HFFc6 (cell line): ENCODE data around the gene SVIL. TPM values are rescaled to one million over a fixed set of nuclear protein-coding genes. Genes with fewer than 3 reads are reported as not detected.

Source experiments
- DNase-seq: peaks from one replicate; pipeline ENCODE4 v3.0.0-alpha.2; 2018
- H3K27ac Mint-ChIP-seq: 2 replicates; pipeline ENCODE4 v1.8.0; 2020; ENCODE audit warnings: mild to moderate bottlenecking, mixed read lengths
- H3K27me3 Mint-ChIP-seq: 2 replicates; pipeline ENCODE4 v1.8.0; 2021; ENCODE audit warnings: mild to moderate bottlenecking, moderate library complexity, mixed read lengths; ENCODE audit not compliant: insufficient read depth
- H3K36me3 Mint-ChIP-seq: 2 replicates; pipeline ENCODE4 v1.8.0; 2021; ENCODE audit warnings: low read depth, mixed read lengths
- H3K4me1 Mint-ChIP-seq: 2 replicates; pipeline ENCODE4 v1.8.0; 2020; ENCODE audit warnings: low read depth, mixed read lengths
- H3K4me3 Mint-ChIP-seq: 2 replicates; pipeline ENCODE4 v1.8.0; 2020; ENCODE audit warnings: mild to moderate bottlenecking, moderate library complexity, mixed read lengths
- H3K9me3 Mint-ChIP-seq: 2 replicates; pipeline ENCODE4 v1.8.0; 2020; ENCODE audit warnings: mild to moderate bottlenecking, mixed read lengths
- CTCF ChIP-seq: fragments of 200-600 bp; sonication (generic); IDR thresholded peaks from 2 replicates; pipeline ENCODE4 v1.5.0; 2021; ENCODE audit warnings: antibody characterized with exemption, mild to moderate bottlenecking
- total RNA-seq, 6 experiments: library from RNA; stranded (reverse); fragmentation: NEBNext Ultra II Directional; extraction: Animal tissue kit (Norgen Biotek cat#: 25700); gene quantifications; 2 replicates in 1 of 6; 3 replicates in 5 of 6; pipeline ENCODE4 v1.2.3, GENCODE V29; 2021

SVIL gene
- total RNA-seq, 6 experiments from 2014 or later: 0.22 to 0.89 (median 0.48) TPM

- no peak for DNase-seq
- Mint-ChIP-seq H3K4me1 (peaks cover 14% of the 10 kb centered on the region), H3K9me3 (no peaks in the 10 kb centered on the region), H3K27me3 (peaks cover 32% of the 10 kb centered on the region), H3K4me3 (no peak overlapping the region), H3K27ac (no peak overlapping the region), H3K36me3 (no peaks in the 10 kb centered on the region)
- no peak for TF ChIP-seq CTCF
These were observed 32.4 kb upstream of the SVIL start for GRCh38 chr10:29667191-29667590.

DNA sequence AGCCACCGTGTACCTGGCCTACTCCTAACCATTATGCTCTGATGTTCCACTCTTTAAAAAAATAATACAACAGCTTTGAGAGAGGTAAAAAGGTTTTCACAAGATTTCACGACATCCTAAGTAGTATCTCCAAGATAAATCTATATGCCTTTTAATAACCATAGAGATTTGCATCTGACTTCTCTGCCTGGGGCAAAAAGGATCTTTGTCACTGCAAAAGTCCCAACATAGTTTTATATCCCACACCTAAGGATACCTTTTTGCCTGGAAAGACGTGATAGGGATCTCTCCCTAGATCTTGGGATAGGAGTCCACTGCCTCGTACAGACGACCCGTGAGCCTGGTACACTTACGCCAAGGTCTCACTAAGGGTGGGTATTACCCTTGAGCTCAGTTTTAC is 31.4 kb upstream of the SVIL start:
- no peak for DNase-seq
- Mint-ChIP-seq H3K9me3 (no peaks in the 10 kb centered on the region), H3K36me3 (no peaks in the 10 kb centered on the region), H3K4me1 (peaks cover 14% of the 10 kb centered on the region), H3K27ac (no peak overlapping the region), H3K4me3 (no peak overlapping the region), H3K27me3 (peaks cover 38% of the 10 kb centered on the region)
- TF ChIP-seq CTCF: no peak

DNA sequence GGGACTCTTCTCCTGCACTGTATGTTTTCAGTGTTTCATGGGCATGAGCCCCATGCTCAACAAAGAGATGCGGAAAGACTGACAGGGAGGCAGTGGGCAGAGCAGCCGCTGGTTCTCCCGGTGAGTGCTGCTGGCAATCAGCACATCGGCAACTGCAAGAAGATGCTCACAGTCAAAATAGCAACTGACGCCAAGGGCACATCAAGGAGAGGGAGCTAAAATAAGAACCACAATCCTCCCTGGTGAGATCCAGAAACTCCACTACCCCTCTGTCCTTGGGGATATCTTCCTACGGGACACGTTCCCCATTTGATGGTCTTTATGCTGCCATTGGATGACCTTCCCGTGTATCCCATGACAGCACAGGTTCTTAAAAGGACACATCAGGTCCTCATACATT is 28.9 kb upstream of the SVIL start:
- Mint-ChIP-seq H3K4me3 (no peak overlapping the region), H3K36me3 (no peaks in the 10 kb centered on the region), H3K9me3 (no peaks in the 10 kb centered on the region), H3K4me1 (peaks cover 23% of the 10 kb centered on the region), H3K27ac (no peak overlapping the region), H3K27me3 (peaks cover 23% of the 10 kb centered on the region)
- TF ChIP-seq CTCF: no peak
- no peak for DNase-seq

DNA sequence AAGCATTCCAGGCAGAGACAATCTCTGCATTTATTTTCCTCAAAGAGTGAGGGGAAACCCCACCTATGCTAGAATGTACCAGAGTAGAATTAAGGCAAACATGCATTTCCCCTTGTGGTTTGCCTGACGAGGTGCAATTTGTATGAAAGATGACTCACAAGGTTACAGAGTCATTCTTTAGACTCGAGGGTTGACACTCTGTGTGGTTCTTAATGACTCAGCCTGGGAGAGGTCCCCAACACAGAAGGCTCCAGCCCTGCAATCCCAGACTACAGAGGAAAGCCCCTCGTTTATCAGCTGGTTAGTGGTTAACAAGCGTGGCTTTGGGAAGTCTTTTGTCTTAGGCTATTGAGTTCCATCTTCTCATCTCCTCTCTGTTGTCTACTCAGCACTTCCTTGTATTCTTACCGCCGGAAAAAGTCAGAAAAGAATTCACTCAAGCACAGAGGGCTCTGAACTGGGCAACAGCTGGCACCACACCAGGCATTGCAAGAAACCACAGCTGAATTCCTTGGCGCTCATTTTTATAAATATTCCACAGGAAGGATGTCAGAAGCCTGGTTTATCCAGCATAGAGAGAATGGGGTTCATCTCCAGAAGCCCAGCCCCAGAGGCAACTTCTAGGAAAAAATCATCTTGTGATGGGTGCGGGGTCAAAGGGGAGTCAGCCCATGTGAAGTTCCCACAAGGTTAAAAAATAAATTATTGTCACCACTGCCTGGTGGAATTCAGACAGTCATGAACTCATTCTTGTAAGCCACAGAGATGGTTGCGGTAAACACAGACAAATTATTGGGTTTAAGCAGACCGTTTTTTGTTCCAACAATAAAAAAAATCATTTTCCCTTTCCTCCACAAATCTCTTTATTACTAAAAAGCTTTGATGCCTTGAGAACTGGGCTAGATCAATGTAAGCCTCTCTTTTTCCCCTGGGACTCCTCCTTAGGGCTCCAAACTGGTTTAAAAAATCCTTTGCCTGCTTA is 24.5 kb upstream of the SVIL start:
- Mint-ChIP-seq H3K9me3 (peaks cover 23% of the 10 kb centered on the region), H3K27ac (peak overlapping the region; percentile 92), H3K36me3 (peaks cover 14% of the 10 kb centered on the region), H3K4me3 (peak overlapping the region; percentile 29), H3K4me1 (peaks cover 25% of the 10 kb centered on the region), H3K27me3 (peaks cover 13% of the 10 kb centered on the region)
- peak; percentile 74 for TF ChIP-seq CTCF
- peak; percentile 98 for DNase-seq

- Mint-ChIP-seq H3K4me3 (no peak overlapping the region), H3K9me3 (peaks cover 23% of the 10 kb centered on the region), H3K36me3 (peaks cover 14% of the 10 kb centered on the region), H3K27me3 (peaks cover 11% of the 10 kb centered on the region), H3K27ac (no peak overlapping the region), H3K4me1 (peaks cover 25% of the 10 kb centered on the region)
- DNase-seq: no peak
- TF ChIP-seq CTCF: no peak
These were observed 23.0 kb upstream of the SVIL start for GRCh38 chr10:29657719-29658274.
